HFFc6 (cell line): Measurements from ENCODE around the gene CLSTN2. TPM values are rescaled to one million over a fixed set of nuclear protein-coding genes. Genes with fewer than 3 reads are reported as not detected.

Source experiments
- DNase-seq: peaks from one replicate; pipeline ENCODE4 v3.0.0-alpha.2; 2018
- H3K27ac Mint-ChIP-seq: 2 replicates; pipeline ENCODE4 v1.8.0; 2020; ENCODE audit warnings: mild to moderate bottlenecking, mixed read lengths
- H3K27me3 Mint-ChIP-seq: 2 replicates; pipeline ENCODE4 v1.8.0; 2021; ENCODE audit warnings: mild to moderate bottlenecking, moderate library complexity, mixed read lengths; ENCODE audit not compliant: insufficient read depth
- H3K36me3 Mint-ChIP-seq: 2 replicates; pipeline ENCODE4 v1.8.0; 2021; ENCODE audit warnings: low read depth, mixed read lengths
- H3K4me1 Mint-ChIP-seq: 2 replicates; pipeline ENCODE4 v1.8.0; 2020; ENCODE audit warnings: low read depth, mixed read lengths
- H3K4me3 Mint-ChIP-seq: 2 replicates; pipeline ENCODE4 v1.8.0; 2020; ENCODE audit warnings: mild to moderate bottlenecking, moderate library complexity, mixed read lengths
- H3K9me3 Mint-ChIP-seq: 2 replicates; pipeline ENCODE4 v1.8.0; 2020; ENCODE audit warnings: mild to moderate bottlenecking, mixed read lengths
- total RNA-seq, 6 experiments: library from RNA; stranded (reverse); fragmentation: NEBNext Ultra II Directional; extraction: Animal tissue kit (Norgen Biotek cat#: 25700); gene quantifications; 2 replicates in 1 of 6; 3 replicates in 5 of 6; pipeline ENCODE4 v1.2.3, GENCODE V29; 2021
- TF ChIP-seq, protein P1 (sequence below): fragments of 200-600 bp; sonication (generic); IDR thresholded peaks from 2 replicates; pipeline ENCODE4 v1.5.0; 2021; ENCODE audit warnings: antibody characterized with exemption, mild to moderate bottlenecking

Gene CLSTN2
- total RNA-seq, 6 experiments from 2014 or later = 0.05 TPM; not detected in 5

DNA sequence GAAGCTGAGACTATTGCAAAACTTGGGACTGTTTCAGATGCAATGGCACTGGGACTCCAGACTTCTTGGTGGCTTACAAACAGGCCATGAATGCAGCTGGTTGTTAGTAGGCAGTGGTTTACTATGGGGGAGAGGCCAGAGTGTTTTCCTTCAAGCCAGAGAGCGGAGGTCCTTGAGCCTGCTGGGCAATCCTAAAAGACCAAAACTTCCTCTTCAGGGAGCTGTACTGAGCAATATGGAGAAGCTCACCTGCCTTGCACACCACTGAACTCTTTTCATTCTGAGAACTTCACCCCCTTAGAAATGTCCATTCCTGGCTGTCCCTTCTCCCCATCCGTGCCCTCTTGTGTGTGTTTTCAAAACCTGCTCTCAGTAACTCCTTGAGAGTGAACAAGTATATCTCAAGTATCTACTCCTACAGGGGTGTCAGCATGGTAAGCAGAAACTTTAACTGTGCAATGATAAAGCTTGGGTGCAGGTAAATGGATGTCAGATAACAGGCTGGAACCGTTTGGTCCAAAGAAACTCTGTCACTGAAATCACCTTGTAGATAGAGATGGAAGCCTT is 213.9 kb downstream of the CLSTN2 start:
- Mint-ChIP-seq H3K9me3 (peaks cover 44% of the 10 kb centered on the region), H3K36me3 (peaks cover 5% of the 10 kb centered on the region; the same call in 1 of the 2 replicates), H3K27ac (no peak overlapping the region), H3K4me3 (no peak overlapping the region), H3K4me1 (no peaks in the 10 kb centered on the region), H3K27me3 (no peaks in the 10 kb centered on the region)
- no peak for DNase-seq
- TF ChIP-seq, protein P1, sequence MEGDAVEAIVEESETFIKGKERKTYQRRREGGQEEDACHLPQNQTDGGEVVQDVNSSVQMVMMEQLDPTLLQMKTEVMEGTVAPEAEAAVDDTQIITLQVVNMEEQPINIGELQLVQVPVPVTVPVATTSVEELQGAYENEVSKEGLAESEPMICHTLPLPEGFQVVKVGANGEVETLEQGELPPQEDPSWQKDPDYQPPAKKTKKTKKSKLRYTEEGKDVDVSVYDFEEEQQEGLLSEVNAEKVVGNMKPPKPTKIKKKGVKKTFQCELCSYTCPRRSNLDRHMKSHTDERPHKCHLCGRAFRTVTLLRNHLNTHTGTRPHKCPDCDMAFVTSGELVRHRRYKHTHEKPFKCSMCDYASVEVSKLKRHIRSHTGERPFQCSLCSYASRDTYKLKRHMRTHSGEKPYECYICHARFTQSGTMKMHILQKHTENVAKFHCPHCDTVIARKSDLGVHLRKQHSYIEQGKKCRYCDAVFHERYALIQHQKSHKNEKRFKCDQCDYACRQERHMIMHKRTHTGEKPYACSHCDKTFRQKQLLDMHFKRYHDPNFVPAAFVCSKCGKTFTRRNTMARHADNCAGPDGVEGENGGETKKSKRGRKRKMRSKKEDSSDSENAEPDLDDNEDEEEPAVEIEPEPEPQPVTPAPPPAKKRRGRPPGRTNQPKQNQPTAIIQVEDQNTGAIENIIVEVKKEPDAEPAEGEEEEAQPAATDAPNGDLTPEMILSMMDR = no peak

DNA sequence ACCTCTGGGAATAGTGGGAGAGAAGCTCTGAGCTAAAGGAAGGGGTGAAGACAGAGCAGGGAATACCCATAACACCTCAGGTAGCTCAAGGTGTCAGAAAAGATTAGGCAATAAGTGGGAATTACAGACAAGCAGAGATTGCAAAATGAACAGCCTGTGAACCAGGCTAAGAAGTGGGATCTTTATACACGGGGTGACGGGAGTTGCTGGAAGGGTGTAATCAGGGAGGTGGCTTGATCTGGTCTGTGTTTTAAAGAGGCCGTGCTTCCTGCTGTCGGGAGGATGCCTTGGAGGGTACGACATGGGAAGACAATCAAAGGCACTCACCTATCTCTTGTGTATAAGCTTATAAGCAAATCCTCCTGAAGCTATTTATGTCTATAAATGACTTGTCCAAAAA is 216.3 kb downstream of the CLSTN2 start:
- TF ChIP-seq, protein P1 = no peak
- Mint-ChIP-seq H3K9me3 (peaks cover 29% of the 10 kb centered on the region), H3K27me3 (no peaks in the 10 kb centered on the region), H3K27ac (no peak overlapping the region), H3K4me1 (no peaks in the 10 kb centered on the region), H3K4me3 (no peak overlapping the region), H3K36me3 (no peaks in the 10 kb centered on the region)
- no peak for DNase-seq

DNA sequence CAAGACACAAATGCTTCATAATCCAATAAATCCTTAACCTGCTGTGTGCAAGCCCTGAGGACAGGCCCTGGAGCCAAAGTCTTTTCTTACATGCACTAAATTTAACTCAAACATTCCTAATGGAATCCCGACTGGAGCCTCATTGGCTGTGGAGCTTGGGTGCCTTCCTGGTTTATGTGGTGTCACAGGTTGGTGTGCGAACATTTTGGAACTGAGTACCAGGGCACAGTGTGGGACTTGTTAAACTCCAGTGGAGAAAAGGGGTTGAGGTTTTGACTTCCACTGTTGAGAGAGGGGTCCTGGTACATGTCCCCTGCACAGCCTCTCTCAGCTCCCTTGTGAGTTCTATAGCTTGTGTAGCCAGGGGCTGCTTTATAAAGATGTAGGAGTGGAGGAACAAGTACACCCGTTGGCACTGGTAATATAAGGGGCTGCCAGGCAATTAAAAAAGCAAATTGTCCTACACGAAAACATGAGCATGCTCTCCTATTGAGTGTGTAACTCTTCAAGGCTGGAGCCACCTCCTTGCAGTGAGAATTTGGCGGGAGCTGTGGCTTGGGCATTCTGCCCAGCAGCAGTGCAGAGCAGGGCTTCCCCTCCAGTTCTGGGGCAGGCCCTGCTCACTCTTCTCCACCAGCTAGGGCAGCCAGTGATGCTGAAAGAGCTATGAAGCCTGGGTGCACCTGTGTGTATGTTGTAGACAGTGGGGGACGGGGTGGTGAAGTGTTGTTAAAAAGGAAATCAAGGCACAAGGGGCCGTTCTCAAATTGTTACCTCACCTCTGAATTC is 218.1 kb downstream of the CLSTN2 start:
- no peak for DNase-seq
- TF ChIP-seq, protein P1 = no peak
- Mint-ChIP-seq H3K4me1 (no peaks in the 10 kb centered on the region), H3K36me3 (no peaks in the 10 kb centered on the region), H3K27ac (no peak overlapping the region), H3K27me3 (no peaks in the 10 kb centered on the region), H3K4me3 (no peak overlapping the region), H3K9me3 (peaks cover 35% of the 10 kb centered on the region)

DNA sequence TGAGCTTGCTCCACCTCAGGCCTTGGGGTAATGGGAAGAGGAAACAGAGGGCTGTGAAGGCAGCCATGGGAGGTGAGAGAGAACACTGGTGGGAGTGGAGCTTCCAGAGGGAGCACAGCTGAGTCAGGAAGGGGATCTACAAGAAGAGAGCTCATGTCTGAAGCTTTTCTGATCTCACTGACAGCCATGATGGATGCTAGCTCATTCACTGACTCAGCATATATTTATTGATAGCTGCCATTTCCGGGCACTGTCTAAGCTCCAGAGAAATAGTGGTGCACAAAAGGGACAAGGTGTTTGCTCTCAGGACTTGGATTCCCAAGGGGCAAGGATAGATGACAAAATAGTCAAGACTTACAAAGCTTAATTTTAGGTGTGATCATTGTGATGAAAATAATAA is 218.8 kb downstream of the CLSTN2 start:
- no peaks in the 10 kb centered on the region for H3K36me3 Mint-ChIP-seq
- H3K9me3 Mint-ChIP-seq = peaks cover 37% of the 10 kb centered on the region
- no peak overlapping the region for H3K27ac Mint-ChIP-seq
- no peaks in the 10 kb centered on the region for H3K4me1 Mint-ChIP-seq
- H3K4me3 Mint-ChIP-seq = no peak overlapping the region
- no peak for DNase-seq
- TF ChIP-seq, protein P1 = no peak
- H3K27me3 Mint-ChIP-seq = no peaks in the 10 kb centered on the region

- Mint-ChIP-seq H3K9me3 (peaks cover 26% of the 10 kb centered on the region), H3K27ac (no peak overlapping the region), H3K4me3 (no peak overlapping the region), H3K27me3 (no peaks in the 10 kb centered on the region), H3K36me3 (no peaks in the 10 kb centered on the region), H3K4me1 (no peaks in the 10 kb centered on the region)
- DNase-seq = no peak
- TF ChIP-seq, protein P1 = no peak
Observed at GRCh38 chr3:140157161-140157560, 222.2 kb downstream of the CLSTN2 start.
